SK-N-SH (cell line): ENCODE data around the gene MYH11.

Experiments used
- CHD2 ChIP-seq: fragments of 150-350 bp; IDR thresholded peaks from 2 replicates; pipeline ENCODE4 v1.6.1; 2018; ENCODE audit warnings: low read length; ENCODE audit not compliant: partially characterized antibody
- ELF1 ChIP-seq: IDR thresholded peaks from 2 replicates; pipeline ENCODE4 v1.4.0; 2012
- EP300 ChIP-seq, 2 experiments: IDR thresholded peaks; 2 replicates each; pipeline versions ENCODE4 v1.4.0 to v1.6.1; 2012; ENCODE audit warnings: borderline replicate concordance in 1 of 2, low read depth in 1 of 2, low read length in 1 of 2
- EZH2phosphoT487 ChIP-seq: fragments of 200-600 bp; sonication (generic); IDR thresholded peaks from 2 replicates; pipeline ENCODE4 v1.6.1; 2017; ENCODE audit warnings: low read depth, mixed run types, mild to moderate bottlenecking, antibody characterized with exemption, moderate library complexity, borderline replicate concordance
- JUND ChIP-seq: IDR thresholded peaks from 2 replicates; pipeline ENCODE4 v1.4.0; 2012
- NFIC ChIP-seq: IDR thresholded peaks from 2 replicates; pipeline ENCODE4 v1.4.0; 2012; ENCODE audit warnings: borderline replicate concordance
- POLR2AphosphoS5 ChIP-seq: IDR thresholded peaks from 2 replicates; pipeline ENCODE4 v1.6.1; 2012; ENCODE audit warnings: low read depth, low read length
- SIN3A ChIP-seq: IDR thresholded peaks from 2 replicates; pipeline ENCODE4 v1.6.1; 2012; ENCODE audit warnings: low read depth, mild to moderate bottlenecking, low read length, moderate library complexity, borderline replicate concordance
- SMC3 ChIP-seq: IDR thresholded peaks from 2 replicates; pipeline ENCODE4 v1.6.1; 2012; ENCODE audit warnings: low read depth, low read length, improper control_type of control experiment
- YY1 ChIP-seq: IDR thresholded peaks from 2 replicates; pipeline ENCODE4 v1.4.0; 2012; ENCODE audit warnings: low read depth, mild to moderate bottlenecking
- TF ChIP-seq, protein P1 (sequence below): fragments of 200-600 bp; sonication (generic); IDR thresholded peaks from 2 replicates; pipeline ENCODE4 v1.6.1; 2017; ENCODE audit warnings: antibody characterized with exemption, mild to moderate bottlenecking, moderate library complexity
- TF ChIP-seq, protein P2 (sequence below): IDR thresholded peaks from 2 replicates; pipeline ENCODE4; 2012
- TF ChIP-seq, protein P3 (sequence below): IDR thresholded peaks from 2 replicates; pipeline ENCODE4 v1.4.0; 2012; ENCODE audit warnings: low read depth, borderline replicate concordance

GRCh38 chr16:15751940-15752339 lies 104.9 kb downstream of the MYH11 start:
- TF ChIP-seq NFIC = no peak
- TF ChIP-seq, protein P1, sequence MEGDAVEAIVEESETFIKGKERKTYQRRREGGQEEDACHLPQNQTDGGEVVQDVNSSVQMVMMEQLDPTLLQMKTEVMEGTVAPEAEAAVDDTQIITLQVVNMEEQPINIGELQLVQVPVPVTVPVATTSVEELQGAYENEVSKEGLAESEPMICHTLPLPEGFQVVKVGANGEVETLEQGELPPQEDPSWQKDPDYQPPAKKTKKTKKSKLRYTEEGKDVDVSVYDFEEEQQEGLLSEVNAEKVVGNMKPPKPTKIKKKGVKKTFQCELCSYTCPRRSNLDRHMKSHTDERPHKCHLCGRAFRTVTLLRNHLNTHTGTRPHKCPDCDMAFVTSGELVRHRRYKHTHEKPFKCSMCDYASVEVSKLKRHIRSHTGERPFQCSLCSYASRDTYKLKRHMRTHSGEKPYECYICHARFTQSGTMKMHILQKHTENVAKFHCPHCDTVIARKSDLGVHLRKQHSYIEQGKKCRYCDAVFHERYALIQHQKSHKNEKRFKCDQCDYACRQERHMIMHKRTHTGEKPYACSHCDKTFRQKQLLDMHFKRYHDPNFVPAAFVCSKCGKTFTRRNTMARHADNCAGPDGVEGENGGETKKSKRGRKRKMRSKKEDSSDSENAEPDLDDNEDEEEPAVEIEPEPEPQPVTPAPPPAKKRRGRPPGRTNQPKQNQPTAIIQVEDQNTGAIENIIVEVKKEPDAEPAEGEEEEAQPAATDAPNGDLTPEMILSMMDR = no peak
- no peak for TF ChIP-seq ELF1
- TF ChIP-seq, protein P2, sequence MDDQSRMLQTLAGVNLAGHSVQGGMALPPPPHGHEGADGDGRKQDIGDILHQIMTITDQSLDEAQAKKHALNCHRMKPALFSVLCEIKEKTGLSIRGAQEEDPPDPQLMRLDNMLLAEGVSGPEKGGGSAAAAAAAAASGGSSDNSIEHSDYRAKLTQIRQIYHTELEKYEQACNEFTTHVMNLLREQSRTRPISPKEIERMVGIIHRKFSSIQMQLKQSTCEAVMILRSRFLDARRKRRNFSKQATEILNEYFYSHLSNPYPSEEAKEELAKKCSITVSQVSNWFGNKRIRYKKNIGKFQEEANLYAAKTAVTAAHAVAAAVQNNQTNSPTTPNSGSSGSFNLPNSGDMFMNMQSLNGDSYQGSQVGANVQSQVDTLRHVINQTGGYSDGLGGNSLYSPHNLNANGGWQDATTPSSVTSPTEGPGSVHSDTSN = no peak
- TF ChIP-seq EP300 (IDR thresholded peaks at IDR 0.05; ENCODE audit: borderline replicate concordance in 1 of 2, low read depth in 1 of 2, low read length in 1 of 2) = no peak
- no peak for TF ChIP-seq SIN3A
- no peak for TF ChIP-seq YY1
- no peak for TF ChIP-seq JUND
- no peak for TF ChIP-seq SMC3
- TF ChIP-seq EZH2phosphoT487 = no peak
- TF ChIP-seq, protein P3, sequence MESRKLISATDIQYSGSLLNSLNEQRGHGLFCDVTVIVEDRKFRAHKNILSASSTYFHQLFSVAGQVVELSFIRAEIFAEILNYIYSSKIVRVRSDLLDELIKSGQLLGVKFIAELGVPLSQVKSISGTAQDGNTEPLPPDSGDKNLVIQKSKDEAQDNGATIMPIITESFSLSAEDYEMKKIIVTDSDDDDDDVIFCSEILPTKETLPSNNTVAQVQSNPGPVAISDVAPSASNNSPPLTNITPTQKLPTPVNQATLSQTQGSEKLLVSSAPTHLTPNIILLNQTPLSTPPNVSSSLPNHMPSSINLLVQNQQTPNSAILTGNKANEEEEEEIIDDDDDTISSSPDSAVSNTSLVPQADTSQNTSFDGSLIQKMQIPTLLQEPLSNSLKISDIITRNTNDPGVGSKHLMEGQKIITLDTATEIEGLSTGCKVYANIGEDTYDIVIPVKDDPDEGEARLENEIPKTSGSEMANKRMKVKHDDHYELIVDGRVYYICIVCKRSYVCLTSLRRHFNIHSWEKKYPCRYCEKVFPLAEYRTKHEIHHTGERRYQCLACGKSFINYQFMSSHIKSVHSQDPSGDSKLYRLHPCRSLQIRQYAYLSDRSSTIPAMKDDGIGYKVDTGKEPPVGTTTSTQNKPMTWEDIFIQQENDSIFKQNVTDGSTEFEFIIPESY = no peak
- no peak for TF ChIP-seq CHD2
- no peak for TF ChIP-seq POLR2AphosphoS5
